Measurements from ENCODE around the gene MRPS27.

DNA sequence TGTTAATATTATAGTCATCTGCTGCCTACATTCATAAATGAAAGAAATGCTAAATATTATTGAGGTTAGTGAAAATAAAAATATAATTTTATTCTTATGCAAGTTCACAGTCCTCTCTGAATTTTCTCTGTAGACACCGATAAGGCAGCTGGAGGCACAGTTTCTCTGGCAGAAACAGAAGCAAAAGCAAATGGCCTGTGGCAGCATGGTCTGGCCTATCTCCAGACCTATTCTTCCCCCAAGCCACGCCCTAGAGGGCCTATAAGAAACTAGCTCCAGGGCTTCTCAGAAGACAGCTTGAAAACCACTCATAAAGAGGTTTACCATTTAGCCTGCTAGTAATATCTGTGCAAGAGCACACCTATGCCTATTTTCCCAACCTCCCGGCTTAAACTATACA, 28.4 kb downstream of the MRPS27 start:
- TF ChIP-seq, protein P1, sequence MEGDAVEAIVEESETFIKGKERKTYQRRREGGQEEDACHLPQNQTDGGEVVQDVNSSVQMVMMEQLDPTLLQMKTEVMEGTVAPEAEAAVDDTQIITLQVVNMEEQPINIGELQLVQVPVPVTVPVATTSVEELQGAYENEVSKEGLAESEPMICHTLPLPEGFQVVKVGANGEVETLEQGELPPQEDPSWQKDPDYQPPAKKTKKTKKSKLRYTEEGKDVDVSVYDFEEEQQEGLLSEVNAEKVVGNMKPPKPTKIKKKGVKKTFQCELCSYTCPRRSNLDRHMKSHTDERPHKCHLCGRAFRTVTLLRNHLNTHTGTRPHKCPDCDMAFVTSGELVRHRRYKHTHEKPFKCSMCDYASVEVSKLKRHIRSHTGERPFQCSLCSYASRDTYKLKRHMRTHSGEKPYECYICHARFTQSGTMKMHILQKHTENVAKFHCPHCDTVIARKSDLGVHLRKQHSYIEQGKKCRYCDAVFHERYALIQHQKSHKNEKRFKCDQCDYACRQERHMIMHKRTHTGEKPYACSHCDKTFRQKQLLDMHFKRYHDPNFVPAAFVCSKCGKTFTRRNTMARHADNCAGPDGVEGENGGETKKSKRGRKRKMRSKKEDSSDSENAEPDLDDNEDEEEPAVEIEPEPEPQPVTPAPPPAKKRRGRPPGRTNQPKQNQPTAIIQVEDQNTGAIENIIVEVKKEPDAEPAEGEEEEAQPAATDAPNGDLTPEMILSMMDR (IDR thresholded peaks at IDR 0.05 in 8 of 11, conservative IDR thresholded peaks at IDR 0.05 in 3 of 11): no peak
- TF ChIP-seq POLR2A (IDR thresholded peaks at IDR 0.05) (no peak), POLR2AphosphoS5 (IDR thresholded peaks at IDR 0.05) (no peak)

Data from spleen (tissue), 7 donors.